Brain microvascular endothelial cell (primary cell): ENCODE results near the gene ALOX12.
"Not testable (repeated sequence)": the region's sequence is repeated elsewhere in the genome, so short reads cannot be mapped to it uniquely, and the experiment has no call there.

Experiments used
- DNase-seq: peaks from one replicate; pipeline ENCODE4 v3.0.0-alpha.2; 2020
- H3K27ac ChIP-seq: fragments of 250-450 bp; sonication (Bioruptor Pico); 2 replicates; pipeline ENCODE4 v1.5.1; 2020; ENCODE audit warnings: mild to moderate bottlenecking, moderate library complexity
- H3K27me3 ChIP-seq: fragments of 250-450 bp; sonication (Bioruptor Pico); replicated peaks from 2 replicates; pipeline ENCODE4 v1.5.1; 2020; ENCODE audit warnings: mild to moderate bottlenecking
- H3K36me3 ChIP-seq: fragments of 250-450 bp; sonication (Bioruptor Pico); replicated peaks from 2 replicates; pipeline ENCODE4 v1.5.1; 2020; ENCODE audit warnings: mild to moderate bottlenecking
- H3K4me3 ChIP-seq: 2 replicates; pipeline ENCODE4 v1.5.1; 2011; ENCODE audit warnings: low read depth, mild to moderate bottlenecking, control low read depth, low read length, moderate library complexity
- in situ Hi-C: cut with HindIII; loops from 2 replicates; pipeline ENCODE4 v1.10.0; 2017; ENCODE audit warnings: low sequenced_read_pairs, low pct_ligation_motif_present
- TF ChIP-seq, protein P1 (sequence below): IDR thresholded peaks from 2 replicates; pipeline ENCODE4 v1.5.1; 2011; ENCODE audit warnings: low read depth, mild to moderate bottlenecking, moderate library complexity, low read length, control low read depth, inconsistent platforms; ENCODE audit errors: missing control alignments

ALOX12 gene

DNA sequence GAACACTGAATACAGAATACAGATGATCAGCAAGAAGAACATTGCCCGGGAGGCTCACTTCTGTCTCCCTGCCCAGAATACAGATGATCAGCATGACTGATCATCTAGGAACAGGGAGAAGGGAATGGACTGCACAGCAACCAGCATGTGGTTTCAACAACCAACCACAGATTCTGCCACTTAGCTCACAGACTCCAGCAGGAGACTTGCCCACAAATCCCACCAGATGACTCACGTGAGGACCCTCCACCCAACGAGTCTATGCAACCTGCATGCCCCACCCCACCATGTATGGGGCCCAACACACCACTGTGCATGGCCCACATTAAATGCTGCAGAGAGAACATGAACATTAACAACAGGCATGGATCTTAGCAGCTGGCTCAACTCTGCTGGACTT lies 36.1 kb upstream of the ALOX12 start:
- no peak for DNase-seq
- in situ Hi-C loops = no loop called here
- TF ChIP-seq, protein P1, sequence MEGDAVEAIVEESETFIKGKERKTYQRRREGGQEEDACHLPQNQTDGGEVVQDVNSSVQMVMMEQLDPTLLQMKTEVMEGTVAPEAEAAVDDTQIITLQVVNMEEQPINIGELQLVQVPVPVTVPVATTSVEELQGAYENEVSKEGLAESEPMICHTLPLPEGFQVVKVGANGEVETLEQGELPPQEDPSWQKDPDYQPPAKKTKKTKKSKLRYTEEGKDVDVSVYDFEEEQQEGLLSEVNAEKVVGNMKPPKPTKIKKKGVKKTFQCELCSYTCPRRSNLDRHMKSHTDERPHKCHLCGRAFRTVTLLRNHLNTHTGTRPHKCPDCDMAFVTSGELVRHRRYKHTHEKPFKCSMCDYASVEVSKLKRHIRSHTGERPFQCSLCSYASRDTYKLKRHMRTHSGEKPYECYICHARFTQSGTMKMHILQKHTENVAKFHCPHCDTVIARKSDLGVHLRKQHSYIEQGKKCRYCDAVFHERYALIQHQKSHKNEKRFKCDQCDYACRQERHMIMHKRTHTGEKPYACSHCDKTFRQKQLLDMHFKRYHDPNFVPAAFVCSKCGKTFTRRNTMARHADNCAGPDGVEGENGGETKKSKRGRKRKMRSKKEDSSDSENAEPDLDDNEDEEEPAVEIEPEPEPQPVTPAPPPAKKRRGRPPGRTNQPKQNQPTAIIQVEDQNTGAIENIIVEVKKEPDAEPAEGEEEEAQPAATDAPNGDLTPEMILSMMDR = no peak
- Histone ChIP-seq H3K4me3 (no peak overlapping the region), H3K27ac (no peak overlapping the region), H3K27me3 (no peaks in the 10 kb centered on the region), H3K36me3 (no peaks in the 10 kb centered on the region)

DNA sequence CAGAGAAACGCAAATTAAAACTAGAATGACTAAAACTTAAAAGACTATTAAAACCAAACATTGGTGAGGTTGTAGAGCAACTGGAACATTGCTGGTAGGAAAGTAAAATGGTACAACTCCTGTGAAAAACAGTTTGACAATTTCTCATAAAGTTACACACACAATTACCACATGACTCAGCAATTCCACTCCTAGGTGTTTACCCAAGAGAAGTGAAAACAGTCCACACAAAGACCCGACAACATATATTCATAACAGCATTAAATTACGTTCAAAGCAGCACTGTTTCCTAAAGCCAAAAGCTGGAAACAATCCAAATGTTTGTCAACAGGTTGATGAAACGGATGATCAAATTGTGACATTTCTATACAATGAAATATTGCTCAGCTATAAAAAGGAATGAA lies 26.5 kb upstream of the ALOX12 start:
- H3K27me3 ChIP-seq = no peaks in the 10 kb centered on the region
- H3K27ac ChIP-seq = no peak overlapping the region
- in situ Hi-C loops = no loop called here
- no peaks in the 10 kb centered on the region for H3K36me3 ChIP-seq
- no peak for DNase-seq
- no peak overlapping the region for H3K4me3 ChIP-seq
- TF ChIP-seq, protein P1 = no peak

DNA sequence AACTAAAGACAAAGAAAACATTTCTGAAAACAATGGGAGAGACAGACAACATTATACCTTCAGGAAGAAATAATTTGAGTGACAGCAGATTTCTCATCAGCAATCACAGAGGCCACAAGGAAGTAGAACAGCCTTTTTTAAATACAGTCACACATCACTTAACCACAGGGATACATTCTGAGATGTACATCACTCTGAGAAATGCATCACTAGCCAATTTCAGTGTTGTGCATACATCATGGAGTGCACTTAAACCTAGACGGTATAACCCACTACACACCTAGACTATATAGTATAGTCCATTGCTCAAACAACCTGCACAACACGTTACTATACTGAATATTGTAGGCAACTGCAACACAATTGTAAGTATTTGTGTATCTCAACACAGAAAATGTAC lies 24.9 kb upstream of the ALOX12 start:
- no peaks in the 10 kb centered on the region for H3K36me3 ChIP-seq
- in situ Hi-C loops = no loop called here
- TF ChIP-seq, protein P1 = no peak
- DNase-seq = no peak
- no peak overlapping the region for H3K4me3 ChIP-seq
- no peaks in the 10 kb centered on the region for H3K27me3 ChIP-seq
- H3K27ac ChIP-seq = no peak overlapping the region

DNA sequence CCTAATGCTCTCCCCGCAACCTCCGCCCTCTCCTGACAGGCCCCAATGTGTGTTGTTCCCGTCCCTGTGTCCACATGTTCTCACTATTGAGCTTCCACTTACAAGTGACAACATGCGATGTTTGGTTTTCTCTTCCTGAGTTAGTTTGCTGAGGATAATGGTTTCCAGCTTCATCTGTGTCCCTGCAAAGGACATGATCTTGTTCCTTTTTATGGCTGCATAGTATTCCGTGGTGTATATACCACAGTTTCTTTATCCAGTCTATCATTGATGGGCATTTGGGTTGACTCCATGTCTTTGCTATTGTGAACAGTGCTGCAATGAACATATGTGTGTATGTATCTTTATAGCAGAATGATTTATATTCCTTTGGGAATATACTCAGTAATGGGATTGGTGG lies 16.4 kb upstream of the ALOX12 start:
- H3K27me3 ChIP-seq, H3K4me3 ChIP-seq, H3K27ac ChIP-seq, DNase-seq, H3K36me3 ChIP-seq, in situ Hi-C loops: not testable (repeated sequence)

DNA sequence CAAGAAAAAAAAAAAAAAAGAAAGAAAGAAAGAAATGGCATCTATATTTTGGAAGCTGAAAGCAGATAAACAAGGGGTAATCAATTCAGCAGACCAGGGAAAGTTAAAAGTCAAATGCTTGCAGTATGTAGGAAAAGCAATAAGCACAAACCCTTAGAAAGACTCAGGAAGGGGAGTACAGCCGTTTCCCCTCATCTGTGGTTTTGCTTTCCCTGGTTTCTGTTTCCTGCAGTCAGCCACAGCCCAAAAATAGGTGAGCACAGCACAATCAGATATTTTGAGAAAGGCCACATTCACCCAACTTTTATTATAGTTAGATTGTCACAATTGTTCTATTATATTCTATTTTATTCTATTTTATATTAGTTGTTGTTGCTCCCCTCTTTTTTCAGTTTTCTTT lies 14.4 kb upstream of the ALOX12 start:
- Histone ChIP-seq H3K27me3 (no peaks in the 10 kb centered on the region), H3K4me3 (no peak overlapping the region), H3K36me3 (no peaks in the 10 kb centered on the region), H3K27ac (no peak overlapping the region)
- no peak for DNase-seq
- TF ChIP-seq, protein P1 = no peak
- in situ Hi-C loops = no loop called here

DNA sequence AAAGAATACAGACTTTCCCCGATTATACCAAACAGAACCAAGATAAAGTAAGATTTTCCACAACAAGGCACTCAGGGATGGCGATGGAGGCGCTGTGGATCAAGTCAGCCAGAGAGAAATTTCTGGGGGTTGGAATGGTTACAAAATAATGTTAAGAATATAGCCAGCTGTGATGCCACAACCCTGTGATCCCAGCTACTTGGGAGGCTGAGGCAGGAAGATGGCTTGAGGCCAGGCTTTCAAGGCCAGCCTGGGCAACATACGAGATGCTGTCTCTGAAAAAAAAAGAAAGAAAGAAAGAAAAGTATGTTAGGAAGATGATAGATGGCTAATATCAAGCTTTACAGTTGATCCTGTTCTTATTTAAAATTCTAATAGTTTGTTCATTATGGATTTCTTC lies 10.6 kb upstream of the ALOX12 start:
- TF ChIP-seq, protein P1 = no peak
- in situ Hi-C loops = no loop called here

More for the DNA sequence above, 10.6 kb upstream of the ALOX12 start:
- Histone ChIP-seq H3K4me3 (no peak overlapping the region), H3K36me3 (no peaks in the 10 kb centered on the region), H3K27ac (no peak overlapping the region), H3K27me3 (no peaks in the 10 kb centered on the region)
- DNase-seq = no peak
